Tongue (tissue), 2 donors: ENCODE measurements around the gene STAT1. TPM values are rescaled to one million over a fixed set of nuclear protein-coding genes. Genes with fewer than 3 reads are reported as not detected.

Experiments
- DNase-seq: peaks from one replicate; pipeline ENCODE4 v3.0.0-alpha.2; 2015
- total RNA-seq: library from RNA; depleted of rRNA; stranded (reverse); fragments of >200 nt; gene quantifications from one replicate; pipeline ENCODE4 v1.2.3, GENCODE V29; 2014

The STAT1 gene
- 55.0 TPM for total RNA-seq

DNA sequence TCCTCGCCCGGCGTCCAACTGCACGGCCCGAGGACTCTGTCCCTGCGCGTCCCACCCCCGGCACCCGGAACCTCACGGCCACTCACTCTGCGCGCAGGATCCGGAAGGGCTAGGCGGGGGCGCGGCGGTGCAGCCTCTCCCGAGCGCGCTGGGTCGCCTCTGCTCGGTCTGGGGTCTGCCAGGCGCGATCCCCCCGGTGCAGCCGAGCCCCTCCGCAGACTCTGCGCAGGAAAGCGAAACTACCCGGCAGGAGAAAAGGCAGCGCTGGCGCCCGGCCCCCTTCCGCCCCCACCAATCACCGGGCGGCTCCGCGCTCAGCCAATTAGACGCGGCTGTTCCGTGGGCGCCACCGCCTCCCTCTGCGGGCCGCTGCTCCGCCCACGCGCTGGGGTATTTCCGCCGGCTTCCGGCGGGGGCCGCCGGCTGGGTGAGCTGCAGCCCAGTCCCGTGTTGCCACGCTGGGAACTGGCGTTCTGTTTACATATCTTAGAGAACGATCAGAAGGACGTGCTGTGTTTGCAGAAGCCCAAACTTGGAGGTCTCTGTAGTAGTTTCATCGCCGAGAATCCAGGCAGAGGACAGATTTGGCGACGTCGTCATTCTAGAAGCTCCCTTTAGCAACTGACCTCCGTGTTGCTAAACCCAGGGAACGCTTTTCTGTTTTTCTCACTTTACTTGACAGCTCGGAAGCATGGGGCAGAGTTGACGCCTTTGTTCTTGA is at the start of gene STAT1:
STAT1 (minus strand) TSS at position 240 of the 721 bp plus-strand sequence. CDS start 4,168 bp downstream, outside the sequence.
- peak; percentile 97 for DNase-seq

DNA sequence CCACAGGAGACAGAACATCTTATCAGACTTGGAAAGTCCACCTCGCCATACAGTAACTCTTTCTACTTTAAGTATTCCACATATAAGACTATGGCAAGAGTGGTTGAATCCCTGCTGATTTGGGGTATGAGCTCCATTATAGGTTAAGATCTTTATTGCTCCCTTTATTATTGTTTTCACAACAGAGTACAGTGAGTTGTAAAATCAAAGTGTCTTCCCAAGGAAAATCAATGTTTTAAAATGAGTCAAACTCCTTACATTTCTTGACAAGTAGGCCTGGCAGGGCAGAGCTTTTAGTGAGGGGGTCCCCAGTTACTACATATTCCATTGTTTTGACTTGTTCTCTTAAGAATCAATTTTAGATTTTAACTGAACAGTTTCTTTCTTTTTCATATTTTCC is 49.6 kb upstream of the STAT1 start:
- no peak for DNase-seq

DNA sequence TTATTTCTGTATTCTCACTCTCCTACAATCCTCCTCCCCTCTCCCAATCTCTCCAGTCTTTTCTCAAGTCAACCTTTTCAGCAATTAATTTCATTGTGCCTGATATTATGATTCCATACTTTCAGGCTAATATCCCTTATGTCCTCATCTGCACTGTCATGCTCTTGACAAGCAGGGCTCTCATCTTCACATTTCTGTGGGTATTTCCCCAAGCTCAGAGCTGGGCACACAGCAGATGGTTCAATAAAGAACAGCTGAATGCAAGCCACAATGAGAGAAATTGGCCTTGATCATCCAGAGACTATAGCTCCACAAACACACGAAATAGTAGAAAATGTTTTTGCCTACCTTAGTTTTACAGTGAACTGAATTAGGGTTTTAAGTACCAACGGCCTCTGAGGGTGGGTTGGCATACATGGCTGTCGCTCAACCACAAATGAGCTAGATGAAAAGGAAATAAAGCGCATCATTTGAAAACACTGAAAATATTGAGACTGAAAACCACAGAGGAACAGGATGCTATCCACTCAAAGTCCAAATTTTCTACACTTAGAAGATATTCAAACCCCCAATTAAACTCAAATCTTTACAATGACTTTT is 47.5 kb upstream of the STAT1 start:
- no peak for DNase-seq

- no peak for DNase-seq
Observed at GRCh38 chr2:191059308-191059707, 45.3 kb upstream of the STAT1 start.

DNA sequence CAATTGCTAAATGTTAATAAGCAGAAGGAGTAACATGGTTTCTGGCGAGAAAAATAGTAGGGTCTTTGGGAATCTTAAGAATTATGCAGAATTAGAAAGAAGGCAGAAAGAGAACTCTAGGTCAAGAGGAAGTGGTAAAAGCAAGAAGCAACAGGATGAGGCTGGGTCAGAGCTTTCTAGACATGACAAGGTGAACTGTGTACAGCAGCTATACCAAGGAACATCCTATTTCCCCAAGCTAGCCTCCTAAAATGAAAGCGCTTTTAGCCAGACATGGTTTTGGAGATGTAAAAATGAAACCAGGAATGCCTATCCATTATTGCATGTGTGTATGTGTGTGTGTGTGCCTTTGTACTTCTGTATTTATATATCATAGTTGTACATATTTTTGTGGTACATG is 42.3 kb upstream of the STAT1 start:
- DNase-seq: no peak

GRCh38 chr2:191053256-191053655 is 39.3 kb upstream of the STAT1 start:
- DNase-seq: no peak

GRCh38 chr2:191051825-191052778 is 38.1 kb upstream of the STAT1 start:
- peak; percentile 72 for DNase-seq

DNA sequence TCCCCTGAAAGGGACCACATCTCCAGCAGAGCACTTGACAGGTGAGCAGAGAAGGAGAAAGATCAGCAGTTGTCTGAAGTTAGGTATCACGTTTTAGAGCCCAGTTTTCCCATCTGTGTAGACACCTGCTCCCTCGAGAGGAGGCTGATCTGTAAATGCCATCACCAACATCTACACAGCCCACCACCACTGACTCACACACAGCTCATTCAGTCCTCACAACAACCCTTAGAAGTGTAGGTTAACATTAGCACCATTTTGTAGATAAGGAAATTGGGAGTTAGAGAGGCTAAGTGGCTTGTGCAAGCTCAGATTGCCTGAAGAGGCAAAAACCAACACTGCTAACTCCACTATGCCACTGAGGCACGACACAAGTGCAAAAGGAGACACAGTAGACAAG is 37.2 kb upstream of the STAT1 start:
- DNase-seq: no peak

DNA sequence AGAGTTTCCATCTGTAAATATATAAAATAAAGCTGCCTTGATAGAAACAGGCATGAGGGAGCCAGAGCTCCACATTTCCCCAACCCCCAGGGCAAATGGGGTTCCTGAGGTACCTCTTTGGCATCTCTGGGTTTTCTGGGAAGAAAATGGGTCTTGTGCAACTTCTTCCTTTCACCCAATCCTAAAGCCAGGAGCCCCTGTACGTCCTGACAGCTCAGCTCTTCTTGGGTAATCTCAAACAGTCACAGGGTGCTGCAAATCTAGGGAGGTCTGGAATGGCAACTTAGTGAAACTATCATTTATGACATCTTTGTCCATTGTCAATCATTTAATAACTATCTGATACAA is 36.6 kb upstream of the STAT1 start:
- DNase-seq: no peak

- peak; percentile 28 for DNase-seq
Observed at GRCh38 chr2:191049728-191050639, 36.0 kb upstream of the STAT1 start.

DNA sequence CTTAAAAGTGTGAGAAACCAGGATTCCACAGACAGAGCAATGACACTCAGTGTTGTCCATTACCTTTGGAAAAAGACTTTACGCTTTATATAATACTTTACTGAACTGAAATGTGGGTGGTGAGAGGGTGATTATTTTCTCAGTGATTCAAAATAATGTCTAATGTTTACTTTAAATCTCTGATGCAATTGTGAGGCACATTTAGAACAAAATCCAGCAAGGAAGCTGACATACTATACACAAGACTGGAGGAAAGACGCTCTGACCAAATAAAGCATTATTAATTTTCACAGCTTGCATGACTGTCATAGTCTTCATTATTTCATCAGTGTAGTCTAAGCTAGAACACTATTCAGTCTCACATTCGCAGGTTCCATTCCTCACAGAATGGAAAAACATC is 34.1 kb upstream of the STAT1 start:
- DNase-seq: no peak

GRCh38 chr2:191045141-191045540 is 31.2 kb upstream of the STAT1 start:
- no peak for DNase-seq

- DNase-seq: no peak
Observed at GRCh38 chr2:191043438-191043837, 29.5 kb upstream of the STAT1 start.

GRCh38 chr2:191041418-191042161 is 27.6 kb upstream of the STAT1 start:
- no peak for DNase-seq

DNA sequence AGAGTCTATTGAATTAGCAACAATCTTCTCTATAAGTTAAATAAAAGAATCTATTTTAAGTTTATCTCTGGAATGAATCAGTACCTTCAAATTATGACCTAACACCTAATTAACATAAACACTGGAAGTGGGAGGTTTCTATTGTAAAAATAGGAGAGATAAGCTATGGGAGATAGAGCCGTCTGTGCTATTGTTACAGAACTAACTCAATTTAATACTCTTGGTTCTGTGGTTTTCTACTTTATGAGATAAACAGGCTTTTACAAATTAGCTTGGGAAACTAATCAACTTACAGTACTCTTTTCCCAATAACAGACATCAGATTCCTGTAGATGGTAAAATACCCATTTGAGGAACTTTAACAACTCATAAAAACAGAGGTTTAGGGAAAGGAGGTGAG is 25.6 kb upstream of the STAT1 start:
- no peak for DNase-seq

DNA sequence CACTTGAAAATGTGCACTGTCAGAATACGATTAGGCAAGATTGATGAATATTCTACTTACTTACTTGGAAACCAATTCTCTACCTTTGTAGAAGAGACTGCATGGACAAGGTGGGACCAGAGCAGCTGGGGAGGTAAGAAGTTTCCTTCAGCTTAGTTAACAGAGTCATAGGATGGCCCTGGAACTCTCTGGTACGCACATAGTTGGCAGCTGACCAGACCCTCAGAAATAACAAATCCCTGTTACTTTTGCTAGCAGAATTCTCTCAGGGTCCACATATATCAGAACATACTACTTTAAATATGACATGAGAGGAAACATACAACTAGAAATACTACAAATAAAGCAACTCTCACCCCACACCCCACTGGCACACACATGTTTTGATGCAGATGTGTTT is 24.8 kb upstream of the STAT1 start:
- no peak for DNase-seq

DNA sequence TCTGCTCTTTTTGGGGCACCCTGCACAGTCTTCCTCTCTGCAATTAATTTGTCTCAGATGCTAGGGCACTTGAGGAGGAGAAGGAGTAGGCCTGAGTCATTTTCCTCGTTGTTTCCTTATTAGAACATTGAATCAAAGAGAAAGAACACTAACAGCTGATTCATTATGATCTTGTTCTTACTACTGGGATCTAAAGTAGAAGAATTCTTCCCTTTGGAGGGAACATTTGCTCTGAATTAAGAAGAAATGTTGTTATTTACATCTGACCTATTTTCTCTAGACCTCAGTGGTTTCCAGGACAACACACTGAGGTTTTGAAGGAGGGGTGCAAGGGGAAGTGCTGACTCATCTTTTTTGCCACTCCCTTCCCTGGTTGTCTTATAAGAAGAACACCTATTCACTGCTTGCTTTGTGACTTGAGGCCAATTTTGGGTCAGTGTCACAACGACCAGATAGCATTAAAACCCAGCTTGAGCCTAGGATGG is 24.3 kb upstream of the STAT1 start:
- DNase-seq: no peak

GRCh38 chr2:191037351-191037750 is 23.4 kb upstream of the STAT1 start:
- DNase-seq: no peak

DNA sequence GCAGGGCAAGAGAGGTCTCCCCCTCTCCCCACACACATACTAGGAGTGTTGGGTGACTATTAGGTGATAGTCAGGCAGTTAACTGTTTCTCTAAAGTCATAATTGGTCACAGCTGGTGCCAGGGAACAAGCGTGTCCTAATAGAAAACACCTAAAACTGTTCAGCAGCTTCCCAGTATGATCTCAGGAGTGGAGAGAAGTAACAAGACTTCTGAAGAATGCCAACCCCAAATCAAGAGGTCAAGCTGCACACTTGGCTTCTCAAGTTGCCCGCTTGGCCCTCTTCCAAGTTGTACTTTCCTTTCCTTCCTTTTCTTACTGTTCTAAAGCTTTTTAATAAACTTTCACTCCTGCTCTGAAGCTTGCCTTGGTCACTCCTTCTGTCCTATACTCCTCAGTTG is 22.4 kb upstream of the STAT1 start:
- no peak for DNase-seq

GRCh38 chr2:191032588-191033429 is 18.8 kb upstream of the STAT1 start:
- DNase-seq: no peak
